ENCODE results near the gene HACD1.
A peak's percentile ranks its signal among the peaks of the same experiment; 100 is the strongest.
"Not testable (repeated sequence)": the region's sequence is repeated elsewhere in the genome, so short reads cannot be mapped to it uniquely, and the experiment has no call there.

Gene HACD1

DNA sequence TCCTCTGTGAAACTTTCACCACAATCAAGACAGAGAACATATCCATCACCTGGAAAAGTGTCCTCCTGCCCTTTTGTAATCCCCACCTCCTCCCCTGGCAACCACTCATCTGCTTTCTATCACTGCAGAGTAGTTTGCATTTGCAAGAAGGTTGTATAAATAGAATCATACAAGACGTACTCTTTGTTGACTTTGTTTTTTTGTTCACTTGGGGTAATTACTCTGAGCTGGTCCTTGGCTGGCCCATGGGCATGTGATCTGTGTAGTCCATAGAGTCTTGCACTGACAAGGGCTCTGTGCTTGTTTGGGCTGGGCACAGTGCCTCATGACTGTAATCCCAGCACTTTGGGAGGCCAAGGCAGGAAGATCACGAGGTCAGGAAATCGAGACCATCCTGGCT, 7.8 kb upstream of the HACD1 start:
- intact Hi-C loops (cut with micrococcal nuclease) = no loop called here
- no peak overlapping the region for H3K27ac Mint-ChIP-seq
- no peaks in the 10 kb centered on the region for H3K36me3 Mint-ChIP-seq (ENCODE audit: low read depth)
- H3K9me3 Mint-ChIP-seq = no peaks in the 10 kb centered on the region
- H3K4me1 Mint-ChIP-seq (ENCODE audit: low read depth) = no peaks in the 10 kb centered on the region
- H3K27me3 Mint-ChIP-seq = peaks cover 12% of the 10 kb centered on the region
- H3K4me3 Mint-ChIP-seq = no peak overlapping the region

DNA sequence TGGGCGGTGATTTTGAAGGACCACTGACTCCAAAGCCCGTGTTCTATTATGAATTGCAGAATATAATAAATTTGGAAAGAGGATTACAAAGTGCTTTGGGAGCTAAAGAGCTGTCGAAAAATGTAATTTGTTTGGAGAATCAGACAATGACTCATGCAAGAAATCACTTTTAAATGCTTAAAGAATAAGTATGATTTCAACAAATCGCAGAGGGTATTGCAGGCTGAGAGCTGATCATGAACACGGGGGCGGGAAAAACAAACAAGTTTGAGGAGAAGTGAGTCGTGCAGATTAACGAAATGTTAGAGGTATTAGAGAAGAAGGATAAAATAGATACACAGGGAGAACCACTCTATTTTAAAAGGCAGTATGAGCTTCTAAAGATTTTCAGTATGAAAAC, 4.9 kb upstream of the HACD1 start:
- no peaks in the 10 kb centered on the region for H3K9me3 Mint-ChIP-seq
- no peak overlapping the region for H3K4me3 Mint-ChIP-seq
- no peak overlapping the region for H3K27ac Mint-ChIP-seq
- intact Hi-C loops (cut with micrococcal nuclease) = no loop called here
- H3K27me3 Mint-ChIP-seq = peaks cover 24% of the 10 kb centered on the region
- peaks cover 8% of the 10 kb centered on the region for H3K4me1 Mint-ChIP-seq (ENCODE audit: low read depth)
- no peaks in the 10 kb centered on the region for H3K36me3 Mint-ChIP-seq (ENCODE audit: low read depth)

DNA sequence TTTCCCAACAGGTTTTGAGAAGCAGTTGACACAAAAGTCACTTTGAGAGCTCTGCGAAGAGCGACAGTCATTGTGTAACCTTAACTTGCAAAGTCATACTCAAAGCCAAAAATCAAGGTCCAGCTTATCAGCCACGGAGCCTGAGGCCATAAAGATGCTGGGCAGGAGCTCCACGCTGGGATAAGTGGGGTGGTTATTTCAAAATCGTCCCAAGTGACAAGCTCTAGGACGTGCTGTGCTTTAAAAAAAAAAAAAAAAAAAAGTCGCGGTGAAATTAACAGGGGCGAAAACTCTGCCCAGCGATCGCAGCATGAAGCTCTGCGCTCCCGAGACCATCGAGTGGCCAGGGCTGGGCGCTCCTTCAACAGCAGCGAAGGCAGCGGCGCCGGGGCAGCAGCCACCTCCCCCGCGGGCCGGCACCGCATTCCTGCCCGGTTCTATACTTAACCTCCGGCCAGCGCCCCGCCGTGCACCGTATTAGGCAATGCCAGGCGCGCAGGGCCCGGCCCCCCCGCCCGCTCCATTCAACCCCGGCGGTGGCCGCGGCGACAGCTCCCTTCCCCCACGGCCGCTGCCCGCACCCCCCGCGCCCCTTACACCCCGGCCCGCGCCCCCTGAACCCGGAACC, 657 bp downstream of the HACD1 start:
- H3K4me3 Mint-ChIP-seq = peak overlapping the region; percentile 74
- H3K9me3 Mint-ChIP-seq = no peaks in the 10 kb centered on the region
- H3K27me3 Mint-ChIP-seq = peaks cover 12% of the 10 kb centered on the region
- no peak overlapping the region for H3K27ac Mint-ChIP-seq
- intact Hi-C loops (cut with micrococcal nuclease) = loop anchor here (10.0 kb wide), 1 partner anchor 258 kb away; no protein-coding TSS in a partner anchor
- H3K4me1 Mint-ChIP-seq (ENCODE audit: low read depth) = peaks cover 8% of the 10 kb centered on the region
- no peaks in the 10 kb centered on the region for H3K36me3 Mint-ChIP-seq (ENCODE audit: low read depth)

DNA sequence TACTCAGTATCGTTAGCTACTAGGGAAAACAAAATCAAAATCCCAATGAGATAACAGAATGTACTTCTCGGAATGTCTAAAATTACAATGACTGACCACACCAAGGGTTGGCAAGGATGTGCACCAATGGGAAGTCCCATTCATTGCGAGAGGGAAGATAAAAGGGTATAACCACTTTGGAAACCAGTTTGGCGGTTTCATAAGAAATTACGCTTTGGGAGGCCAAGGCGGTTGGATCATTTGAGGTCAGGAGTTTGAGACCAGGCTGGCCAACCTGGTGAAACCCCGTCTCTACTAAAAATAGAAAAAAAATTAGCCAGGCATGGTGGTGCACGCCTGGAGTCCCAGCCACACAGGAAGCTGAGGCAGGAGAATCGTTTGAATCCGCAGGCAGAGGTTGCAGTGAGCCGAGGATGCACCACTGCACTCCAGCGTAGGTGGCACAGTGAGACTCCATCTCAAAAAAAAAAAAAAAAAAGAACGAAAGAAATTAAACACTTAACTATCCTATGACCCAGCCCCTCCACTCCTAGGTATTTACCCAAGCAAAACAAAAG, 7.6 kb downstream of the HACD1 start:
- H3K27me3 Mint-ChIP-seq = no peaks in the 10 kb centered on the region
- H3K4me3 Mint-ChIP-seq = no peak overlapping the region
- peaks cover 9% of the 10 kb centered on the region for H3K4me1 Mint-ChIP-seq (ENCODE audit: low read depth)
- no peaks in the 10 kb centered on the region for H3K9me3 Mint-ChIP-seq
- H3K36me3 Mint-ChIP-seq (ENCODE audit: low read depth) = no peaks in the 10 kb centered on the region
- intact Hi-C loops (cut with micrococcal nuclease) = loop anchor here (5.0 to 10.0 kb wide), 3 partner anchors 128 to 608 kb away; no protein-coding TSS in a partner anchor
- no peak overlapping the region for H3K27ac Mint-ChIP-seq

DNA sequence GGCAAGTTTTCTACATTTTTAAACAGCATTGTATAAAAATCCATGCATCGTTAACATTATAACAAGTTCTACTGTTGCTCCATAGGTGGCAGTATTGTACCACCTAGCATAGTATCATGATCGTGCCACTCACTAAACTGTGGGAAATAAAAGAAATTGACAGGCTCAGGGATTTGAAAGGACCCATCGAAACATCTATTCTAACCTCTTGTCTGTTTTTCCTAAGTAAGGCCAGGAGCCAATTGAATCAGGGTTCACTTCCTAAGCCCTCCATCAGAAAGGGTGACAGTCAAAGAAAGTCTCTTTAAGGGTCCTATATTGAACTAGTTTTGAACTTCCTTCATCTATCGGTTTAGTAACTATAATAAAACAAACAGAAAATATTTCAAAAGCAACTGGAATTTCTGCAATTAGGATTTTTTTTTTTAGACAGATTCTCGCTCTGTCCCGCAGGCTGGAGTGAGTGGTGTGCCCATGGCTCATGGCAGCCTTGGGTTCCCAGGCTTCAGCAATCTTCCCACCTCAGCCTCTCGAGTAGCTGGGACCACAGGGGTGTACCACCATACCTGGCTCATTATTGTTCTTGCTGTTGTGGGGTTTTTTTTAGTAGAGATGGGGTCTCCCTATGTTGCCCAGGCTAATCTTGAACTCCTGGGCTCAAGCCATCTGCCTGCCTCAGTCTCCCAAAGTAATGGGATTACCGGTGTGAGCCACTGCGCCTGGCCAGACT, 9.4 kb downstream of the HACD1 start:
- Mint-ChIP-seq H3K4me1 (ENCODE audit: low read depth) (peaks cover 9% of the 10 kb centered on the region), H3K4me3 (no peak overlapping the region), H3K27ac (no peak overlapping the region), H3K36me3 (ENCODE audit: low read depth) (no peaks in the 10 kb centered on the region), H3K27me3 (no peaks in the 10 kb centered on the region), H3K9me3 (no peaks in the 10 kb centered on the region)
- intact Hi-C loops (cut with micrococcal nuclease) = loop anchor here (1.0 to 5.0 kb wide), 4 partner anchors 130 to 631 kb away; no protein-coding TSS in a partner anchor

DNA sequence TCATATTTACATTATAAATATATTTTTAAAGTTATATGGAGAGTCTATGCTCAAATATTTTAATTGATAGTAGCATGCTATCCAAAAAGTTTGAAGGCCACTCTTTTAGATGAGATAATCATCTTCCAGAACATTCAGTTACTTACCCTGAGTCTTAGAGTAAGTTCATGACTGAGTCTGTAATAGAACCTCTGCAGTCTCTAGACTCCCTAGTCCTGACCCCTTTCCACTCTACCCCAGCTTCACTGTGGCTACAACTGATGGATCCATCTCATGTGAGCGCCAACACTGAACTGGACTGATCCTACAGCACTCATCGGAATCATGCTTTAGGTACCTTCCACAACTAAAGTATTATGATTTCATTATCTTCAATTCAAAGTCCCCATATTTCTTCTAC, 10.1 kb downstream of the HACD1 start:
- Mint-ChIP-seq H3K4me3 (no peak overlapping the region), H3K9me3 (no peaks in the 10 kb centered on the region), H3K4me1 (ENCODE audit: low read depth) (peaks cover 9% of the 10 kb centered on the region), H3K27me3 (no peaks in the 10 kb centered on the region), H3K36me3 (ENCODE audit: low read depth) (no peaks in the 10 kb centered on the region), H3K27ac (no peak overlapping the region)
- intact Hi-C loops (cut with micrococcal nuclease) = loop anchor here (1.0 to 5.0 kb wide), 4 partner anchors 130 to 632 kb away; no protein-coding TSS in a partner anchor

DNA sequence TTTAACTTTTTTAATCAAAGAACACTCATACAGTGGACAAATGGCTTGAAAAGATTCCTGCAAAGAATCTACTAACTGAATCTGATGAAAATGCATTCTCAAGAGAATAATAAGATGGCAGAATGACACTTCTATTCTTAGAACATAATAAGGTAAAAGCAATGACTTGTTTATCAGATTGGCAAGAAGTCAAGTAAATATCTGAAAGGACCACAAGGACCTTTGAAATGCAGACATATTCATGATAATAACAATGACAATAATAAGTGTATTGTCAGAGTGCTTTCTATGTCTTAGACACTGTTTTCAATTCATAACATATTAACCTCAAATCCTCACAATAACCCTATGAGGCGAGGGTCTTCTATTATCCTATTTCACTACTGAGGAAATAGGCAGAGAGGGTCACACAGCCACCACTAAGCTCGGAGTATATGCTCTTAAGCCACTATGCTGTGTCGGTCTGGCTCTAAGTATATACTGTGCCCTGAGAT, 10.6 kb downstream of the HACD1 start:
- intact Hi-C loops (cut with micrococcal nuclease) = loop anchor here (1.0 to 5.0 kb wide), 4 partner anchors 131 to 632 kb away; no protein-coding TSS in a partner anchor
- Mint-ChIP-seq H3K36me3 (ENCODE audit: low read depth) (no peaks in the 10 kb centered on the region), H3K27me3 (no peaks in the 10 kb centered on the region), H3K4me3 (no peak overlapping the region), H3K4me1 (ENCODE audit: low read depth) (peaks cover 9% of the 10 kb centered on the region), H3K27ac (no peak overlapping the region), H3K9me3 (no peaks in the 10 kb centered on the region)

DNA sequence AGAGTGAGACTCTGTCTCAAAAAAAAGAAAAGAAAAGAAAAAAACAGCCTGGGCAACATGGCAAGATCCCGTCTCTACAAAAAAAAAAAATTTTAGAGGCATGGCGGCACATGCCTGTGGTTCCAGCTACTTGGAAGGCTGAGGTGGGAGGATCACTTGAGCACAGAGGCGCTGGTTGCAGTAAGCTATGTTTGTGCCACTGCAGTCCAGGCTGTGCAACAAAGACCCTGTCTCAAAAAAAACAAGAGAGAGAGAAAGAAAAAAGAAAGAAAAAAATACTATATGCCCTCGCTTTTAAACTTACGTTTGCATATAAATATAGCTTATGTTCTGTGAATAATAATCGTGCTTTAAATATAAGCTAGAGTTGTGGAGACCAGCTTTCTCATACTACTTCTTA, 11.2 kb downstream of the HACD1 start:
- intact Hi-C loops (cut with micrococcal nuclease) = loop anchor here (2.0 to 5.0 kb wide), 3 partner anchors 131 to 633 kb away; no protein-coding TSS in a partner anchor
- no peaks in the 10 kb centered on the region for H3K9me3 Mint-ChIP-seq
- no peak overlapping the region for H3K27ac Mint-ChIP-seq
- peaks cover 9% of the 10 kb centered on the region for H3K4me1 Mint-ChIP-seq (ENCODE audit: low read depth)
- H3K27me3 Mint-ChIP-seq = no peaks in the 10 kb centered on the region
- no peak overlapping the region for H3K4me3 Mint-ChIP-seq
- no peaks in the 10 kb centered on the region for H3K36me3 Mint-ChIP-seq (ENCODE audit: low read depth)

DNA sequence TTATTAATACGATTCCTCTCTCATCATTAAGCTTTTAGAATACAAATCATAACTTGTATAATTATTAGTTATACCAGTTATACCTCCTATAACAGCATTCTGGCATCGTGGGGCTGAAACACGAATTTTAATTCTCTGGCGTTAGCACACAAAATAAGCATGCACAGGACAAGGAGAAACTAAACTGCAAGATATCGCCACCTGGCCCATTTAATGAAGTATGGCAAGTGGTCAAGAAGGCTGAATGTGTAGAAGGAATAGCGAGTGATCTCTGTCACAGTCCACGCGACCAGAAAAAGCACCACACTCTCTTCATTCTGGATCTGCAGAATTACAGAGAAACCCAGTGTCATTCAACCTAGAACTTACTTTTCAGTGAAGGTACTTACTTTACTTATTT, 18.1 kb downstream of the HACD1 start:
- H3K36me3 Mint-ChIP-seq (ENCODE audit: low read depth) = no peaks in the 10 kb centered on the region
- H3K27me3 Mint-ChIP-seq = no peaks in the 10 kb centered on the region
- intact Hi-C loops (cut with micrococcal nuclease) = loop anchor here (1.0 to 5.0 kb wide), 4 partner anchors 147 to 757 kb away; partner anchors contain the start of gene ST8SIA6
- H3K27ac Mint-ChIP-seq = no peak overlapping the region
- H3K4me3 Mint-ChIP-seq = no peak overlapping the region
- H3K4me1 Mint-ChIP-seq (ENCODE audit: low read depth) = peaks cover 8% of the 10 kb centered on the region
- no peaks in the 10 kb centered on the region for H3K9me3 Mint-ChIP-seq

DNA sequence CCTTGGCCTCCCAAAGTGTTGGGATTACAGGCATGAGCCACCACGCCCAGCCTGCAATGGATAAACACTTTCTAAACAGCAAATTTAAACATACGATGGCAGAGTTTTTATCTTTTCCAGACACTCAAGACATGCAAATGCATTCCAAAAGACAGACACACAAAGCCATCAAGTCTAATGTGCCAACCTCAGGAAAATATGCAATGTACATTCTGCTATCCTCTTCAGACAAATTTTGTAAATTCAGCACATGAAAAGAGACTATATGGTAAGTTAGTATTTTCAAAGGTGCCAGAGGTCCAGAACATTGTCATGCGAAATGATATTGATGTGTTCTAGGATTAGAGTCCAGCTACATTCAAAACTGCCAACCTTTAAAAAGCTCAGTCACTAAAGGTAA, 19.8 kb downstream of the HACD1 start:
- H3K4me1 Mint-ChIP-seq (ENCODE audit: low read depth) = peaks cover 8% of the 10 kb centered on the region
- H3K36me3 Mint-ChIP-seq (ENCODE audit: low read depth) = no peaks in the 10 kb centered on the region
- intact Hi-C loops (cut with micrococcal nuclease) = loop anchor here (5.0 kb wide), 2 partner anchors 145 to 755 kb away; partner anchors contain the start of gene ST8SIA6
- no peak overlapping the region for H3K4me3 Mint-ChIP-seq
- H3K27ac Mint-ChIP-seq = no peak overlapping the region
- no peaks in the 10 kb centered on the region for H3K27me3 Mint-ChIP-seq
- H3K9me3 Mint-ChIP-seq = no peaks in the 10 kb centered on the region

DNA sequence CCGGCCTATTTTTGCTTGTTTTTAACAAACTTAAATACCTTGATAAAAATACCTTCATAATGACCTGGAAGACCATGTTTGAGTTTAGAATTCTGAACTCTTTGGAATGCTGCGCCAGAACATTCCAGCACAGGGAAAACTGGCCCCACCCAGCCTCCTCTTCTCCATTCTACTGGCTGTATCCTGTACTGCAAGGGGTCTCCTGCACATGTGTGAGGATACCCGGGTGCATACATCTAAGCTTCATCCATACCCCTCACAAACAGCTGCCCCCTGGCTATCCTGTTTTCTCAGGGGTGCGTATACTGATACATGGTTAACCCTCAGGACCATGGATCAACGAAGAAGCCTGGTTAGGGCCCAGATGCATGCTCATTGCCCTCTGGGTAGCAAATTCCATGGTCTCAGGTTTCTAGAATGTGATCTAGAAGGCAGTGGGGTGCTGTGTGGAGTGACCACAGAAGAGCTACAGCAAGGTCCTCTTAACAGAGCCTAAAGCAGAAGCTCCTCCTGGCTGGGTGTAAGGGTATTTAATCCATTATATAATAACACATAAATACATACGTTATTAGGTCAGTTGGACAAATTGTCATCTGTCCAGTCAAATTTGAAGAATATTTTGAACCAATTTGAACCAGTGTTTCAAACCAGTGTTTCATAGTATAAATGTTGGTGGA, 26.1 kb downstream of the HACD1 start:
- intact Hi-C loops (cut with micrococcal nuclease) = no loop called here
- no peak overlapping the region for H3K4me3 Mint-ChIP-seq
- peaks cover 18% of the 10 kb centered on the region for H3K4me1 Mint-ChIP-seq (ENCODE audit: low read depth)
- H3K9me3 Mint-ChIP-seq = no peaks in the 10 kb centered on the region
- no peaks in the 10 kb centered on the region for H3K27me3 Mint-ChIP-seq
- no peaks in the 10 kb centered on the region for H3K36me3 Mint-ChIP-seq (ENCODE audit: low read depth)
- no peak overlapping the region for H3K27ac Mint-ChIP-seq

DNA sequence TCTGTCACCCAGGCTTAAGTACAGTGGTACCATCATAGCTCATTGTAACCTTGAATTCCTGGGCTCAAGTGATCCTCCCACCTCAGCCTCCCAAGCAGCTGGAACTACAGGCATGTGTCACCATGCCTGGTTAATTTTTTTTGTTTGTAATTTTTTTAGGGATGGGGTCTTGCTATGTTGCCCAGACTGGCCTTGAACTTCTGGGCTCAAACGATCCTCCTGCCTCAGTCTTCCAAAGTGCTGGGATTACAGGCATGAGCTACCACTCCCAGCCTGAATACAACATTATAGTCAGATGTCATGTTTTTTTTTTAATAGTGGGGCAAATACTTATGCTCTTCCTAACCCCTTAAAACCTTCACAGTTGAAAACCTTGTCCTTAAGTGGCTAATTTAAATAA, 27.9 kb downstream of the HACD1 start:
- H3K27ac Mint-ChIP-seq; H3K4me3 Mint-ChIP-seq; intact Hi-C loops (cut with micrococcal nuclease); H3K36me3 Mint-ChIP-seq (ENCODE audit: low read depth); H3K9me3 Mint-ChIP-seq; H3K27me3 Mint-ChIP-seq: not testable (repeated sequence)
- peaks cover 33% of the 10 kb centered on the region for H3K4me1 Mint-ChIP-seq (ENCODE audit: low read depth)

DNA sequence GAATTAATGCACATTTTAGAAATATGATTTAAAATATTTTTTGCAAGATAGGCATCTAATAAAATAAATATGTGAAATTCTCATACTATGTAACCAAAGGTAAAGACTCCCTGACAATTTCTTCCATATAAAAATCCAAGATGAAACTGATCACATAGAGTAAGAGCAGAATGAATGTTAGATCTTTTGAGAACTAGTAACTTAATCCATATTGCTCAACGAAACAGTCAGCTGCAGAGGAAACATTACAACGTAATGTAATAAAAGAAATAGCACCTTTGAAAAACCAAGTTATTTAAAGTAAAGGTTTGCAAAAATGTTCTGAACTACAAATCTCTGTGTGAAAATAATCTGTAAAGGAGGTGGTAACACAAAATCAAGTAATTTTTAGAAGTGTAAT, 28.8 kb downstream of the HACD1 start:
- H3K27me3 Mint-ChIP-seq = no peaks in the 10 kb centered on the region
- no peak overlapping the region for H3K27ac Mint-ChIP-seq
- H3K9me3 Mint-ChIP-seq = no peaks in the 10 kb centered on the region
- peaks cover 33% of the 10 kb centered on the region for H3K4me1 Mint-ChIP-seq (ENCODE audit: low read depth)
- no peaks in the 10 kb centered on the region for H3K36me3 Mint-ChIP-seq (ENCODE audit: low read depth)
- intact Hi-C loops (cut with micrococcal nuclease) = no loop called here
- no peak overlapping the region for H3K4me3 Mint-ChIP-seq

DNA sequence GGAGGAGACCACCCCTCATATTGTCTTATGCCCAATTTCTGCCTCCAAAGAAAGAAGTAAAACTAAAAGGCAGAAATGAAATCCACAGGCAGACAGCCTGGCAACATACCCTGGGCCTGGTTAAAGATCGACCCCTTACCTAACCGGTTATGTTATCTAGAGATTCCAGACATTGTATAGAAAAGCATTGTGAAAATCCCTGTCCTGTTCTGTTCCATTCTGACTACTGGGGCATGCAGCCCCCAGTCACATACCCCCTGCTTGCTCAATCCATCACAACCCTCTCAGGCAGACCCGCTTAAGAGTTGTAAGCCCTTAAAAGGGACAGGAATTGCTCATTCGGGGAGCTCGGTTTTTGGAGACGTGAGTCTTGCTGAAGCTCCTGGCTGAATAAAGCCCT, 29.9 kb downstream of the HACD1 start:
- H3K9me3 Mint-ChIP-seq; intact Hi-C loops (cut with micrococcal nuclease): not testable (repeated sequence)
- H3K27ac Mint-ChIP-seq = peak overlapping the region; percentile 85

More for the DNA sequence above, 29.9 kb downstream of the HACD1 start:
- H3K36me3 Mint-ChIP-seq (ENCODE audit: low read depth); H3K27me3 Mint-ChIP-seq: not testable (repeated sequence)
- peak overlapping the region; percentile 30 for H3K4me3 Mint-ChIP-seq
- H3K4me1 Mint-ChIP-seq (ENCODE audit: low read depth) = peaks cover 33% of the 10 kb centered on the region
